Caki2 (cell line): ENCODE measurements around the gene PHLDA3. TPM values are rescaled to one million over a fixed set of nuclear protein-coding genes. Genes with fewer than 3 reads are reported as not detected.

Experiments
- DNase-seq: peaks from one replicate; pipeline ENCODE4 v3.0.0-alpha.2; 2015; ENCODE audit warnings: low read depth
- in situ Hi-C: cut with HindIII; loops from 2 replicates; pipeline ENCODE4 v1.10.0; 2016; ENCODE audit warnings: low sequenced_read_pairs, low pct_unique_long_range_greater_than_20kb, mixed read lengths
- total RNA-seq: library from RNA; depleted of rRNA; stranded (reverse); fragments of >200 nt; shearing (Covaris generic); gene quantifications from 2 replicates; pipeline ENCODE4 v1.2.3, GENCODE V29; 2014; ENCODE audit warnings: low replicate concordance; rRNA removed

Gene PHLDA3
- total RNA-seq, 1 experiment from 2014 or later = 199 TPM

DNA sequence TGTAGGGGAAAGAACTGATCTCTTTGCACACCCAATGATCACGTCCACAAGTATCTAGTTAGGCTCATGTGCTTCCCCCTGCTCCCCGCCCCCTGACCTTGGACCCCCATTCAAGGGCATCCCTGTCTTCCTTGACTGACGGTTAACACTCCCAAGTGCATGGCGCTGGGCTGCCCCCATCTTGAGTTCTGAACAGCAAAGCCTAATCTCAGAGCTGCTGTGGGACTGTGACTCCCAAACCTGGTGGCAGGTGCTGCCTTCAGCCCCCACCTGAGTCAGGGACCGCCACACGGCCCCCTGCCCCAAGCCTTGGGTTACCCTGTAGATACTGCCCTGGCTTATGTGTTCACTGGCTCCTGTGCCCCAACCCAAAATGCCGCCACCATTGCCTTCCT, 48.4 kb downstream of the PHLDA3 start:
- in situ Hi-C loops = no loop called here
- DNase-seq = no peak

DNA sequence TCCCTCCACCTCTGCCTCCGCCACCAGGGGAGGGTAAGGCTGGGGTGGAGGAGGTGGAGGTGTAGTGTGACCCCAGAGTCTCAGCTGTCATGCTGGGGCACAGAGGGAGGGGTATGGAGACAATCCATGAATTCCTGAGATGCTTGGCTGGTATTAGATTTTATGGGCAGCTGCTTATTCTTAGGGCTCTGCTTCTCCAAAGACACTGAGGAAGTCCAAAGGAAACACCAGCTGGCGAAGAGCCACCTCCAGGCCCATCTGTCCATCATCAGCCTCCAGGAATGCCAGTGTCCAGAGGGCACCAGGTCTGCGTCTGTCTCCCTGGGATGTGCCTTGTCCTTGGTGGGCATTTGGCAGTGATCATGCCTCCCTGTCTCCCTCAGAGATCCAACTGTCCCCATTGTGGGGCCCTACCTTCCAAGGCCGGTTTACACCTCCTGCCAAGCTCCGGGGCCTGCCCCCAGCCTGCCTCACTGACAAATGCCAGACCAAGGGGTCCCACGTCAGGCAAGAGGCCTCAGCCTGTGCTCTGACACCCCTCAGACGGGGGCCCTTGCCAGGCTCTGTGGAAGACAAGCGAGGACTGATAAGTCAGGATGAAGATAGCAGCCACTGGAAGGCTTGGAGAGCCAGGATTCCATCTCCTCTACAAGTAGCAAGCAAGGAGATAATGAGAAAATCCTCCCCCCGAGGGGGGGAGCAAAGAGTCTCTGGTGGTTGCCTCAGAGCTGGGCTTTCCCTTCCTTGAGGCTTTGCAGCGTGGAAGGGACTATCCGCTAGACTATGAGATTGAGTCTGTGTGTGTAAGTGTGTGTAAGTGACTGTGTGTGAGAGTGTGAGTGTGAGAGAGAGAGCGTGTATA, 49.0 kb downstream of the PHLDA3 start:
- in situ Hi-C loops = no loop called here
- DNase-seq = no peak

DNA sequence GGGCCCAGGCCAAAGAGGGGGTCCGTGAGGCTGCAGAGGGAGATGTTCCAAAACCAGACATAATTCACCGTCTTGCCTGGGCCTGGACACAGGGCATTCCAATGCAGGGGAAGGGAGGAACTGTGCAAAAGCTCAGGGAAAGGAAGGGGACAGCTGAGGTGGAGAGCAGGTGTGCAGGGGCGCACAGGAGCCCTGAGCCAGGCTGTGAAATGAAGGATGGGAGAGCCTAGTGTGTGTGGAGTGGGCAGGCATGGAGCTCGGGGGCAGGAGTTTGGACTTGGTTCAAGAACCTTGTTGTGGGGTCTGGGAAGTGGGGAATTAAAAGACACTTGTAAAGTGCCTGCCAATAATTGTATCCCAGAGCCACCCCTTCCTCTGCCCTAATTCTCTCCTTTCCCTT, 49.7 kb downstream of the PHLDA3 start:
- in situ Hi-C loops = no loop called here
- no peak for DNase-seq

DNA sequence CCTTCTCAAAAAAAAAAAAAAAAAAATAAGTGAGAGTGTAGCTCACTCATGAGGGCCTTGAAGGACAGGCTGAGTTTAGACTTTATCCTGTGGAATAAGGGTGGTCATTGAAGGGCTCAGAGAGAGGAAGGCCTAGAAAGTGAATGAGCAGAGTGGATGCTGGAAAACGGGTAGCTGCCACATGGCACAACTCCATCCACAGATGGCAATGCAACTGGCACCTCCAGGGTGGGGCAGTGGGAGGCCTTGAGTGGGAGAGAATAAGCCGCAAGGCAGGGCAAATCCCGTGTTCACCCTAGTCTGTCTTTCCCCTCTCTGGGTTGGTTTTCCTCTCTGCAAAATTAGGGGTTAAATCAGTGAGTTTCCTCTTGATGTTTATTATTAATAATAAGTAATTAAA, 50.5 kb downstream of the PHLDA3 start:
- no peak for DNase-seq
- in situ Hi-C loops = no loop called here

Other genes starting within 250 kb of the PHLDA3 start
- gene PKP1, start 185.7 kb downstream of the PHLDA3 start, total RNA-seq = not detected in 2 replicates
- not detected in 2 replicates for gene TNNT2, start 91.5 kb downstream of the PHLDA3 start, total RNA-seq
- gene LAD1, start 69.9 kb downstream of the PHLDA3 start, total RNA-seq = 3.6 TPM in 1 of 2 replicates, not detected in the other
- not detected in 2 replicates for gene TNNI1, start 47.5 kb downstream of the PHLDA3 start, total RNA-seq
- 235 and 239 TPM in 2 replicates for gene CSRP1, start 37.9 kb upstream of the PHLDA3 start, total RNA-seq
- 18.0 and 21.7 TPM in 2 replicates for gene NAV1, start 69.9 kb upstream of the PHLDA3 start, total RNA-seq